Adipocyte (in vitro differentiated cells): ENCODE results near the gene MED16.
A peak's percentile ranks its signal among the peaks of the same experiment; 100 is the strongest.

ENCODE experiments used
- DNase-seq: peaks from one replicate; pipeline ENCODE4 v3.0.0-alpha.2; 2015; ENCODE audit warnings: low read depth
- H3K27me3 ChIP-seq: replicated peaks from 2 replicates; pipeline ENCODE4 v1.7.0; 2013; ENCODE audit warnings: mild to moderate bottlenecking, low read length, moderate library complexity; ENCODE audit not compliant: control insufficient read depth, insufficient read depth
- H3K36me3 ChIP-seq: 2 replicates; pipeline ENCODE4 v1.7.0; 2013; ENCODE audit warnings: low read length, mild to moderate bottlenecking, moderate library complexity; ENCODE audit not compliant: control insufficient read depth, insufficient read depth, severe bottlenecking
- H3K4me1 ChIP-seq: 2 replicates; pipeline ENCODE4 v1.7.0; 2013; ENCODE audit warnings: mild to moderate bottlenecking, low read length, moderate library complexity; ENCODE audit not compliant: control insufficient read depth, insufficient read depth
- H3K4me3 ChIP-seq: 2 replicates; pipeline ENCODE4 v1.7.0; 2013; ENCODE audit warnings: mild to moderate bottlenecking, low read length, moderate library complexity
- H3K9ac ChIP-seq: 2 replicates; pipeline ENCODE4 v1.7.0; 2013; ENCODE audit warnings: mild to moderate bottlenecking, low read length, moderate library complexity
- H3K9me3 ChIP-seq: 2 replicates; pipeline ENCODE4 v1.7.0; 2013; ENCODE audit warnings: mild to moderate bottlenecking, low read length, moderate library complexity; ENCODE audit not compliant: control insufficient read depth

Gene MED16

GRCh38 chr19:840519-841206, 52.3 kb downstream of the MED16 start, which contains the start of gene PRTN3:
Gene PRTN3, plus strand, starts transcription at chr19:840999. Its CDS starts 10 bp downstream, at chr19:841009.
- Histone ChIP-seq H3K4me3 (no peak within 1 kb of the TSS), H3K27me3 (peaks cover 8% of the 10 kb centered on the region), H3K9me3 (no peaks in the 10 kb centered on the region), H3K36me3 (no peaks in the 10 kb centered on the region), H3K9ac (no peak within 1 kb of the TSS), H3K4me1 (peaks cover 2% of the 10 kb centered on the region)
- DNase-seq, result no peak

GRCh38 chr19:835210-835810, 57.7 kb downstream of the MED16 start:
- H3K9me3 ChIP-seq, result no peaks in the 10 kb centered on the region
- H3K4me1 ChIP-seq, result peaks cover 2% of the 10 kb centered on the region
- peaks cover 12% of the 10 kb centered on the region for H3K27me3 ChIP-seq
- no peak overlapping the region for H3K4me3 ChIP-seq
- no peak overlapping the region for H3K9ac ChIP-seq
- H3K36me3 ChIP-seq, result no peaks in the 10 kb centered on the region
- DNase-seq, result peak; percentile 68

GRCh38 chr19:834216-834615, 58.8 kb downstream of the MED16 start:
- Histone ChIP-seq H3K4me1 (peaks cover 2% of the 10 kb centered on the region), H3K27me3 (peaks cover 14% of the 10 kb centered on the region)

GRCh38 chr19:831407-832369, 61.3 kb downstream of the MED16 start:
- Histone ChIP-seq H3K27me3 (peaks cover 18% of the 10 kb centered on the region), H3K4me3 (no peak overlapping the region), H3K9me3 (no peaks in the 10 kb centered on the region), H3K36me3 (no peaks in the 10 kb centered on the region), H3K9ac (no peak overlapping the region), H3K4me1 (no peaks in the 10 kb centered on the region)
- DNase-seq, result no peak

More at GRCh38 chr19:834216-834615, 58.8 kb downstream of the MED16 start:
- H3K36me3 ChIP-seq, result no peaks in the 10 kb centered on the region
- H3K9me3 ChIP-seq, result no peaks in the 10 kb centered on the region
- no peak for DNase-seq
- H3K4me3 ChIP-seq, result no peak overlapping the region
- no peak overlapping the region for H3K9ac ChIP-seq

GRCh38 chr19:829129-829758, 63.7 kb downstream of the MED16 start:
- Histone ChIP-seq H3K4me3 (no peak overlapping the region), H3K9ac (no peak overlapping the region), H3K9me3 (no peaks in the 10 kb centered on the region), H3K36me3 (no peaks in the 10 kb centered on the region), H3K27me3 (peaks cover 13% of the 10 kb centered on the region), H3K4me1 (no peaks in the 10 kb centered on the region)
- DNase-seq, result no peak

GRCh38 chr19:827710-828321, 65.2 kb downstream of the MED16 start, which contains the start of gene AZU1:
Gene AZU1, plus strand, starts transcription at chr19:827837. Its CDS starts 10 bp downstream, at chr19:827847.
- DNase-seq, result no peak
- Histone ChIP-seq H3K36me3 (no peaks in the 10 kb centered on the region), H3K9me3 (no peaks in the 10 kb centered on the region), H3K27me3 (peaks cover 13% of the 10 kb centered on the region), H3K9ac (no peak within 1 kb of the TSS), H3K4me1 (peaks cover 6% of the 10 kb centered on the region), H3K4me3 (no peak within 1 kb of the TSS)

DNA sequence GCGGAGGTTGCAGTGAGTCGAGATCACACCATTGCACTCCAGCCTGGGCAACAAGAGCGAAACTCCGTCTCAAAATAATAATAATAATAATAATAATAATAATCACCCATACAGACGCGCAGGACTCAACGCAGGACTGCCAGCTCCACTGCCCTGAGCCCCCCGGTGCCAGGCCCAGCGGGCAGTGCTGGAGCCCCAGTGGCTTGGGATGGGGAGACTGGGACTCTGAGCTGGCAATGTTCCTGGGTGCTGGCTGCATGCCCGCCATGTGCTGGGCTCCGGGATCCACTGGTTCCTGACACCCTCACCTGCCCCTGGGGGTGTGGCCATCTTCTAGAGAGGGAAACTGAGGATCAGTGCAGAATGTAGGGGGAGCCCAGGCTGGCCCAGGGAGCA, 65.7 kb downstream of the MED16 start:
- no peak for DNase-seq
- no peak overlapping the region for H3K9ac ChIP-seq
- no peaks in the 10 kb centered on the region for H3K36me3 ChIP-seq
- H3K4me1 ChIP-seq, result peaks cover 6% of the 10 kb centered on the region
- H3K4me3 ChIP-seq, result no peak overlapping the region
- H3K9me3 ChIP-seq, result no peaks in the 10 kb centered on the region
- H3K27me3 ChIP-seq, result peaks cover 13% of the 10 kb centered on the region

- Histone ChIP-seq H3K36me3 (no peaks in the 10 kb centered on the region), H3K9ac (no peak overlapping the region), H3K9me3 (no peaks in the 10 kb centered on the region), H3K4me3 (no peak overlapping the region), H3K27me3 (peaks cover 13% of the 10 kb centered on the region), H3K4me1 (peaks cover 6% of the 10 kb centered on the region)
- no peak for DNase-seq
Measured at GRCh38 chr19:825897-826644, 66.9 kb downstream of the MED16 start.

- H3K4me1 ChIP-seq, result peaks cover 6% of the 10 kb centered on the region
- H3K36me3 ChIP-seq, result no peaks in the 10 kb centered on the region
- H3K9ac ChIP-seq, result no peak overlapping the region
- peaks cover 7% of the 10 kb centered on the region for H3K27me3 ChIP-seq
- H3K4me3 ChIP-seq, result no peak overlapping the region
- H3K9me3 ChIP-seq, result no peaks in the 10 kb centered on the region
- DNase-seq, result no peak
Measured at GRCh38 chr19:824885-825284, 68.1 kb downstream of the MED16 start.

DNA sequence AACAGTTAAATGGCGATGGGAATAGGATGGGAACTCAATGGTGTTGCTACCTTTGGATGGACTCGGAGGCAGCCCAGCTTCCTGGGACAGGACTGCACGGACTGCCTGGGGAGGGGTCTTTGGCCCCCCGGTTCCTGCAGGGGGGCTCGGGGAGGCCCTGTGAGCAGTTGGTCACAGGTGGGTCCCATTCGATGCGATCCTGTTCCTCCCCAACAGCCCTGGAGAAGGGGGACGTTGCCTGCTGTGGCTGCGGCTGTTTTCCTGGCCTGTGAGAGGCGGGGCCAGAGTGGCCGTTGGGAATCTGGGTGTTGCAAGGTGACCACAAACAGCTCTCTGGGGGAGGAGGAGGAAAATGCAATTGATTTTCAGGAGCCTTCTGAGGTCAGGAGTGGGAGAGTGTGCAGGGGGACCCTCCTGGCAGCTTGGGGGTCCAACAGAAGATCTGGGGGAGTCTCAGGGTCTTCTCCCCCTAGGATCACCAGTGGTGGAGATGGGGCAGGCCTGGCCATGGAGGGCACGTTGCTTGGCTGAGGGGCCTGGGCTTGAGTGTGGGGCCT, 69.3 kb downstream of the MED16 start:
- no peak for DNase-seq
- no peak overlapping the region for H3K9ac ChIP-seq
- no peaks in the 10 kb centered on the region for H3K36me3 ChIP-seq
- no peaks in the 10 kb centered on the region for H3K9me3 ChIP-seq
- H3K4me3 ChIP-seq, result no peak overlapping the region
- peaks cover 6% of the 10 kb centered on the region for H3K4me1 ChIP-seq
- H3K27me3 ChIP-seq, result peaks cover 7% of the 10 kb centered on the region
